GM19438 (cell line): ENCODE results near the gene C1orf226.
"Not testable (repeated sequence)": the region's sequence is repeated elsewhere in the genome, so short reads cannot be mapped to it uniquely, and the experiment has no call there.

ENCODE experiments used
- ATAC-seq: cut with Tn5 transposase; IDR thresholded peaks from one replicate; pipeline ENCODE4 v1.9.1; 2021; ENCODE audit warnings: low read depth; ENCODE audit not compliant: unreplicated experiment

Gene C1orf226

GRCh38 chr1:162404550-162405160 lies 23.1 kb downstream of the C1orf226 start:
- ATAC-seq = no peak

- no peak for ATAC-seq
Observed at GRCh38 chr1:162405800-162406199, 24.3 kb downstream of the C1orf226 start.

GRCh38 chr1:162406811-162407210 lies 25.3 kb downstream of the C1orf226 start:
- ATAC-seq = no peak

- no peak for ATAC-seq
Observed at GRCh38 chr1:162407539-162407938, 26.0 kb downstream of the C1orf226 start.

- no peak for ATAC-seq
Observed at GRCh38 chr1:162412002-162412401, 30.5 kb downstream of the C1orf226 start, which contains the start of gene SH2D1B. Gene SH2D1B, minus strand, starts transcription at chr1:162412136. Its CDS starts 120 bp downstream, at chr1:162412016.

- ATAC-seq = no peak
Observed at GRCh38 chr1:162416215-162416614, 34.7 kb downstream of the C1orf226 start.

- no peak for ATAC-seq
Observed at GRCh38 chr1:162416909-162417308, 35.4 kb downstream of the C1orf226 start.

- no peak for ATAC-seq
Observed at GRCh38 chr1:162417650-162418049, 36.1 kb downstream of the C1orf226 start.

GRCh38 chr1:162418584-162418983 lies 37.1 kb downstream of the C1orf226 start:
- ATAC-seq = not testable (repeated sequence)

GRCh38 chr1:162419450-162419931 lies 38.0 kb downstream of the C1orf226 start:
- not testable (repeated sequence) for ATAC-seq

- ATAC-seq = no peak
Observed at GRCh38 chr1:162420120-162420519, 38.6 kb downstream of the C1orf226 start.

GRCh38 chr1:162421258-162422164 lies 40.0 kb downstream of the C1orf226 start:
- no peak for ATAC-seq

GRCh38 chr1:162422662-162423375 lies 41.3 kb downstream of the C1orf226 start:
- ATAC-seq = no peak

- no peak for ATAC-seq
Observed at GRCh38 chr1:162430583-162430982, 49.1 kb downstream of the C1orf226 start.

GRCh38 chr1:162432977-162433713 lies 51.6 kb downstream of the C1orf226 start:
- ATAC-seq = not testable (repeated sequence)
